Ammon's horn (tissue), 1 donor: ENCODE results near the gene GPAM.
A peak's percentile ranks its signal among the peaks of the same experiment; 100 is the strongest.
"Not testable (repeated sequence)": the region's sequence is repeated elsewhere in the genome, so short reads cannot be mapped to it uniquely, and the experiment has no call there.

ENCODE experiments used
- DNase-seq: peaks from one replicate; pipeline ENCODE4 v3.0.0-alpha.2; 2016; ENCODE audit warnings: low spot score

Gene GPAM

GRCh38 chr10:112132435-112132834 lies 51.1 kb downstream of the GPAM start:
- no peak for DNase-seq

GRCh38 chr10:112131996-112132395 lies 51.6 kb downstream of the GPAM start:
- no peak for DNase-seq

- no peak for DNase-seq
Observed at GRCh38 chr10:112131346-112131745, 52.2 kb downstream of the GPAM start.

- DNase-seq, result no peak
Observed at GRCh38 chr10:112126901-112127300, 56.7 kb downstream of the GPAM start.

- no peak for DNase-seq
Observed at GRCh38 chr10:112126172-112126571, 57.4 kb downstream of the GPAM start.

GRCh38 chr10:112124866-112125265 lies 58.7 kb downstream of the GPAM start:
- DNase-seq, result no peak

- DNase-seq, result no peak
Observed at GRCh38 chr10:112122827-112123226, 60.7 kb downstream of the GPAM start.

- DNase-seq, result no peak
Observed at GRCh38 chr10:112120491-112120890, 63.1 kb downstream of the GPAM start.

GRCh38 chr10:112115781-112116385 lies 67.7 kb downstream of the GPAM start:
- peak; percentile 33 for DNase-seq

GRCh38 chr10:112109779-112110178 lies 73.8 kb downstream of the GPAM start:
- not testable (repeated sequence) for DNase-seq
